HG02588 (cell line): ENCODE measurements around the gene ADGRA3.
"Not testable (repeated sequence)": the region's sequence is repeated elsewhere in the genome, so short reads cannot be mapped to it uniquely, and the experiment has no call there.

ENCODE experiments used
- ATAC-seq: cut with Tn5 transposase; IDR thresholded peaks from one replicate; pipeline ENCODE4 v1.9.1; 2021; ENCODE audit warnings: mild to moderate bottlenecking, moderate library complexity; ENCODE audit not compliant: unreplicated experiment

ADGRA3 gene

GRCh38 chr4:22442956-22443355 is 72.9 kb downstream of the ADGRA3 start:
- ATAC-seq = no peak

DNA sequence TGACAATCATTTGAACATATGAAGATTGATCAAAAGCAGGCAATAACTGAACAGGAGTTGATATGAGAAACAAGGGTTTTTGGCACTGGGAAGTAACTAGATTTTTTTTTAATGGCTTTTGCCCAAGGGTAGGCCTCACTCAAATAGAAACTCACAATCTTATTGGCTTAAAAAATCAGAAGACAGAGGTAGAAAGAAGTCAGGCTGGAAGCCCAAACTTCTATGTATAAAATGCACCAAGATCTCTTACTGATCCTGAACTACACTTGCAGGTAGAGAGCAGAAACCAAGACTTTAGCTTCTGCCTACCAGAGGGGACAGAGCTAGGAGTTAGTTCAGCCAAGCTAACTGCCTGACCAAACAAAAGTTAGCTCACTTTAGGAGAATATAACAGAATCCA is 74.9 kb downstream of the ADGRA3 start:
- no peak for ATAC-seq

DNA sequence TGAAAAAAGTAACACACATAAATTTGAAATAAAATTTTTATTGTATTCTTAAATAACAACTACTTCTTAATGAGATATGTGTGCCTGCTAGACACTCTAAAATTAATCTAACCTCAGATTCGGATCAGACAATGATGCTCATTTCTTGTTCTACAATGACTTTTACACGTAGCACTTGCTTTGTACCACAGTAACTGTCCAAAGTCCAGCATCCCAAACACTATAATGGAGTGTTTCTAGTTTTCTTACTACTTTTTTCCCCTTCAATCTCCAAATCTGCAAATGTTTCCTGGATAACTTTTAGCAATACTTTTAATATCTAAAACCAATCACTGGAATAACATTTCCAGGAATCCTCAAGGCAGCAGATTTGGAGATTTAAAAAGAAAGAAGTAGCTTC is 75.9 kb downstream of the ADGRA3 start:
- no peak for ATAC-seq

DNA sequence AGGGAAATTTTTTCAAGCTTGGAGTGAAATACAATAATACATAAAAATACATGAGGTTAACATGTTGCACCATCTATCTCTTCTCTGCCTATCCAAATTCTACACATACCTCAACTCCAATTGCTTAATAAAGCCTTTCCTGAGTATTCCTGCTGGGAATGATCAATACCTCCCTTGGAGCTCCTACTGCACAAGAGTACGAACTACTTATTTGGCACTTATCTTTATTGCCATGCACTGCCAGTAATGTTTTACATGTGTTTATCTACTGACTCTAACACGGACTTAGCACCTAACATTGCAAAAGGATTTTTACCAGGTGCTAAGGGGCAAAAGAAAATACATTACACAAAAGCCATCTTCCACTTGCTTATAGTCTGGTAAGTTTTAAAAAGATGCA is 80.2 kb downstream of the ADGRA3 start:
- ATAC-seq = no peak

- ATAC-seq = no peak
Measured at GRCh38 chr4:22434895-22435294, 81.0 kb downstream of the ADGRA3 start.

GRCh38 chr4:22430626-22431025 is 85.2 kb downstream of the ADGRA3 start:
- ATAC-seq = no peak

DNA sequence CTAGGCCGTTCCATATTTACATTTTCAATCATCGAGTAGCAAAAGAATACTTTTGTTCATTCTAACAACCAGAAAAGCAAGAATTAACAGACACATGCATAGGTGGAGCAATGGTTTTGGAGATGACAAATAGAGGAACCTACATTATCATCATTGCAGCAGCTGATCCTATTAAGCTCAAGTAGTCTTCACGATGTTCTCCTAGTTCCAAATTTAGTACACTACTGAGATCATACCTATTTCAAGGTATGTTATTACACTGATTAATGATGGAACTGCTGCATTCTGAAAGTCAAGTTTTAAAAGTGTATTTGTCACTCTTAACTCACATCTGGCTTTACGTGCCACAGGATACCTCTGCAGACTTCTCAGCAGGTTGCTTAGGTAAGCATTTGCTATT is 87.4 kb downstream of the ADGRA3 start:
- ATAC-seq = no peak

DNA sequence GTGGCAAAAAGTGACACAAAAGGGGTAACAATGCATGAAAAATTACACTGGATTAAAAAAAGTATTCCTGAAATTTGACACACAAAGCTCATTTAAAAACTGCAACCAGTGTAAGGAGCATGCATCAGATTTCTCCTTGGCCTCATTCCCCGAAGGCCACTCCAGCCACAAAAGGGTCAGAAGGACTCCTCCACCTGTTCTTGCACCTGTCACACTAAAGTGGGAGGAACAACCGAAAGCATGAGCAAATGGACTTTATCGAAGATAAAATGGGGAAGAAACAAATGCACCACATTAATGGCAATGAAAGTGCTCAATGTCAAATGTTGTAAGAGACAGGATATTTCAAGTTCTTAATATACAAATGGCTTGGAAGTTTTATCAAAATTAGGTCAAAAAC is 88.2 kb downstream of the ADGRA3 start:
- no peak for ATAC-seq

GRCh38 chr4:22420291-22420690 is 95.6 kb downstream of the ADGRA3 start:
- ATAC-seq = no peak

DNA sequence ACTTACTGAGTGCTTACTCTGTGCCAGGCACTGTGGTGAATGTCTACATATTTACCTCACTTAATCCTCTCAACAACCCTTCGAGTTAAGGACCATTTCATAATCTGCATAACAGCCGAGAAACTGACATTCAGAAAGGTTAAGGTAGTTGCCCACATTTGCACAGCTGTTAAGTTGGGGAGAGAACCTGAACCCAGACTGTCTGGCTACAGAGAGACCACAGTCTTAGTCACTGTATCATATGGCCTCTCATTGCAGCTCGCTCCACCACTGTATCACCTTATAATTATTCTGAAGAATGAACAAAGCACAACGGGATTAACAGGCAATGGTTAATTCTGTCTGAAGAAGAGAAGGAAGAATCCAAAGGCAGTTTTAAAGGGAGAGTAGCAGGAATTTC is 98.5 kb downstream of the ADGRA3 start:
- ATAC-seq = no peak

DNA sequence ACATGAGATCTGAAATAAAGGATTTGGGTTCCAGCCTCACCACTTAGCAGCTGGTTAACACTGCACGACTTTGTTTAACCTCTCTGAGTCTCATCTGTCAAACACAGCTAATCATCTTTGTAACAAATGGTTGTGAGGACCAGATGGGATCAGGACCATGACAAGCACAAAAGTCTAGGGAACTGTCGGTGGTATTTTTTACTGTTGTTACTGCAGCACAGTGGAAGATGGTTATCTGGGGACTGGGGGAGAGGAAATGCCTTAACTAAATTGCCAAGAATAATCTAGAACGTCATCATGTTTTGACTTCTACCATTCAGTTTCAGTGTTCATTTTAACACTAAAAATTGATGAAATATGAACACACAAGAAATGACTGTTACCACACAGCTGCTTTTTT is 99.5 kb downstream of the ADGRA3 start:
- ATAC-seq = no peak

GRCh38 chr4:22414833-22415232 is 101.0 kb downstream of the ADGRA3 start:
- ATAC-seq = no peak

DNA sequence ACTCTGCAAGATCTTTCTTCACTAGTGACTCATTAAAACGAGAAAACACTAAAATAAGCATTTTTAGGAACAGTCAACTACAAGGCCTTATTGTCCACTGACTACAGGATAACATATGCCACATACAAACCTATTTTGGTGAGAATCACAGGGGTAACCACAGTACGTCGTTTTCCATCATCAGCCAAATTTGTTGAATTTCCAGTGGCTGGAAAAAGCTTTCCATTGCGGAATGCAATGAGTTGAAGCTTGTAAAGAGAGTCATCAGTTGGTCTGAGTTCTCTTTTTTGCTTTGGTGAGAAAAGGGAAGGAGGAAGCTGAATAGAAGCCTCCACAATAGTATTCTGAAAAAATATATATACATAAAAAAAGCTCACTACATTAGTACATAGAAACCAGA is 102.4 kb downstream of the ADGRA3 start:
- no peak for ATAC-seq

DNA sequence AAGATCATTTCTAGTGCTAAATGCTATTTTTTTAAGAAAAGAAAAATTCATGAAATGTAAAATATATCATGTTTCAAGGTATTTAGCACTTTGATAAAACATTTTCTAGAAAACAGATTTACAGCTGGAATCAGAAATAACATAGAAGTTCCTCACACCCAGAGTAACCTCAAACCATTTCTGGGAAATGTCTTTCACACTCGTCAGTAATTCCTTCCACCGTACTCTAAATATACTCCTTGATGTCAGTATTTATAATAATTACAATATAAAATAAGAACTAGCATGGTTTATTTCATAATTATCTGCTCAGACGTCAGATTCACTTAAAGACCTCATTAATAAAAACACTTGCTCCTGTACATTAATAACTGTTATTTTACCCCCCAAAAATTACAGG is 103.9 kb downstream of the ADGRA3 start:
- no peak for ATAC-seq

DNA sequence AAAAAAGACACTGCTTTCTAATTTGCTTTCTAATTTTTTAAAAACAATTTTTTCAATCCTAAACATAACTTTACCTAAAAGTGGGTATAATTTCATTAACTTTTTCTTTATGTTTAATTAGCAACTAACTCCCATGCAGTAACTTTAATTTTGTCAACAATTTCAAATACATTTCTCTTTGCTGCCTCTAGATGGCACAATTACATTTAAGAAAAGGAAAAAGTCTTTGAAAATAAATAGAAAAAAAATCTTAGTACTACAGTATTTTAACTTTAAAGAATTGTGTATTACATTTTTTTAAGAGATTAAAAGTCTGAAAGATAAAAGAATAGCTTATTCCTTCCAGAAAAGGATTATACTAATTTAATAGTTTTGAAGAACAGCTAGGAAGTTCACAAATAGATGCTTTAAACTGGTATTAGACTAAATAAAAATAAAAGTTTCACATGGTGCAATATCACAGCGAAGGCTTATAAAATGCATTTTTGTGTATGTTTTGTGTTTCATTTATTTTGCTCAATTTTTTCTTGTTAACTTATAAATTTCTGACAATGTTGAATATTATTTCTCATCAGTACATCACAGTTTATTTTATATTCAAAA is 105.1 kb downstream of the ADGRA3 start:
- ATAC-seq = no peak

DNA sequence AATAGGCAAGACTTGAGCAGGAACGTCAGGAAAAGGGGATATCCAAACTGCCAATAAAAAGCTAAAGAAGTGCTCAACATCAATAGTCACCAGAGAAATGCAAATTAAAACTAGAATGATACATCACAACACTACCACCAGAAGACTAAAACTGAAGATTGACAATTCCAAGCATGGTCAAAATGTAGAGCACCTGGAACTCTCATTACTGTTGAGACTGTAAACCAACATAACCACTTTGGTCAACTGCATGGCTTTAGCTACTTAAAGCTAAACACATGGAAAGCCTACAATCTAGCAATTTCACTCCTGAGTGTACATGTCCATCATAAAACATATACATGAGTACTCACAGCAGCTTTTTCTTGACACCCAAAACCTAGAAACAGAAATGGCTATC is 107.4 kb downstream of the ADGRA3 start:
- ATAC-seq = no peak

DNA sequence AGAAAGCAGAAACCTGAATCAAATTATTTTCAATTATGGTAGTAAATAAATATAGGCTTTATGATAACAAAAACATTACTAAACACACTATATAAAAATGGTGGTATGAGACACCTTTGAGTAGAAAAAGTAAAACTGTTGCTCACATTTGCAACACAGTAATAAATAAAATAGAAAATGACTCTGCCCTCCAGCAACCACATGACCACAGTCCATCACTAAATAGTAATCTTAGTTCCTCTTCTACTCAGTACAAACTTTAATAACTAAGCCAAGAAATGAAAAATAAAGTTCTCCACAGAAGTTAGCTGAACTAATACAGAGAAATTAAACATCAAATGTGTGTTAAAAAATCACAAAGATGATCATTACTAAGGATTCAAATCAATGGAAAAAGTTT is 108.5 kb downstream of the ADGRA3 start:
- no peak for ATAC-seq

DNA sequence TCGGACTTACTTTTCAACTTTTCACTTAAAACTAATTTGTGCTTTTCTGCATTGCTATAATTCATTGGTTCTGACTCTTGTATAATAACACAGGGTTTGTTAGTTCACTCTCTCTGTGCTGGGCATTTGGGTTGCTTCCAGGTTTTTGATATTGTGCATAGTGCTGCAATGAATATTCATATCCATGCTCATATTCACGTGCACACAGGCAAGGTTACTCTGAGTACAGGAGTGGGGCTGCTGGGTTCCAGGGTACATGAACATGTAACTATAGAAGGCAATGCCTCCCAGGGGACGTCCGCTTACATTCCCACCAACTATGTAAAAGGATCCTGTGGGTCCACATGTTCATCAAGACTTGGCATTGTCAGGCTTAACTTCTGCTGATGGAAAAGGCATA is 117.2 kb downstream of the ADGRA3 start:
- ATAC-seq = no peak

DNA sequence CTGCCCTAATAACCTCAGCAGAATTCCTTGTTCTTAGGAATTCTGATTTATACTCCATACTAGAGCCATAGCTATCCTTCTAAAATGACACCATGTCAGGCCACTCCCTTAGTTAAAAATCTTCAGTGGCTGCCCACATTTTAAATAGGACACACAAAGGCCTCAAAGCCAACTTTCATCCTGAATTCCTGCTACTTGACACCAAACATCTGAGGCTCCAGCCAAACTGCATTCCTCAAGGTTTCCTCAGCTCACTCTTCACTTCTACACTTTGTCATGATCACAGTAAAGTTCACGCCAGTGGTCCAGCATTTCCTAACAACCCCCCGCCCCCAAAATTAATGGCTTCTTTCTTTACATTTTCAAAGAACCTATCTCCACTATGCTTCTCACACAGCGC is 124.3 kb downstream of the ADGRA3 start:
- ATAC-seq = no peak

GRCh38 chr4:22389240-22389870 is 126.5 kb downstream of the ADGRA3 start:
- peak; percentile 65 for ATAC-seq

DNA sequence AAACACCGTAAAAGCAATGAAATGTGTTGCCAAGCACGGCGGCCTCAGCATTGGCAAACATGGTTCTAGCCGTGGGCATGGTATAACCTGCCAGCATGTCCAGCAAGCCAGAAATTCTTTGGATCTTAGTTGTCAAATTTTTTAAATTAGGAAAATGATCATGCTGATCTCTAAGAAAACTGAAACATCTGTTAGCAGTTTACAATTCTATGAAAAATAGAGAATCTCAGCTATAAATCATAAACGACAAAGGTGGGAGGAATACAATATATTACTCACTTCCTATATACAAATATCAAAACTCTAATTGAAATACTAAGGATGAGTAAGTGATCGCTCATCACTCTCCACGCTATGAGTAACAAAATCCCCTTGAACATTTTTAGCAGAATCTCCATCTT is 130.3 kb downstream of the ADGRA3 start:
- no peak for ATAC-seq

DNA sequence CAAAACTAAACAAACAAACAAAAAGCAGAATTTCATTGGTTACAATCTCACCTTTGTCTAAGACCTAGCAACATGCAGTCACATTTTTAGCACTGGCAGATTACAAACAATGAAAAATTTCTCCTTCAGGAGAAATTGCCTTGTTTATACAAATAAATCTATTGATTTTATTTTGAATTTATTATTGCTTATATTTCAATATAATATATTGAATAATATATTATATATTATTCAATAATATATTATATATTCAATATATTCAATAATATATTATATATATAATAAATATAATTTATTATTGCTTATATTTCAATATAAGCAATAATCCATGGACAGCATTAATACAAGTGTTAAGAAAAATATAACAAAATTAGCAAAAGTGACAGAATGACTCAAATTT is 131.7 kb downstream of the ADGRA3 start:
- no peak for ATAC-seq

GRCh38 chr4:22382216-22382615 is 133.7 kb downstream of the ADGRA3 start:
- ATAC-seq = not testable (repeated sequence)
